ENCODE results near the gene PINLYP.
"Not testable (repeated sequence)": the region's sequence is repeated elsewhere in the genome, so short reads cannot be mapped to it uniquely, and the experiment has no call there.

Gene PINLYP

GRCh38 chr19:43584484-43584883, 8.9 kb downstream of the PINLYP start:
- DNase-seq: no peak

DNA sequence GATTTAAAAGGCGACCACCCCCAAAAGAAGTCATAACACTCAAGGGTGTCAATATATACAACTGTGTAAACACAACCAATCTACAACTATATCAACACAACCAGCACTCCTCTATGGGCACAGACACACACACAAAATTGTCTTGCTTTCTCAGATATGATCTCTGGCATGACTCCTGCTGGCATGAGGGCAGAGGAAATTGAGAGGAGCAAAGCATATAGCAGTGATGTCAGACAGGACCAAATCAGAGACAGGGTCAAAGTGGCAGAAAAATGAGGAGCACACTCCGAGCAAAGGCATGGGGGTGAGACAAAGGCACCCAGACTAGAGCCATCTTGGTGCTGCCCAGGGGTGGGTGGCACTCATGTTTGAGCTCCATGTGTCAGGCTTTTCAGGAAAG, 10.7 kb downstream of the PINLYP start:
- no peak for DNase-seq

DNA sequence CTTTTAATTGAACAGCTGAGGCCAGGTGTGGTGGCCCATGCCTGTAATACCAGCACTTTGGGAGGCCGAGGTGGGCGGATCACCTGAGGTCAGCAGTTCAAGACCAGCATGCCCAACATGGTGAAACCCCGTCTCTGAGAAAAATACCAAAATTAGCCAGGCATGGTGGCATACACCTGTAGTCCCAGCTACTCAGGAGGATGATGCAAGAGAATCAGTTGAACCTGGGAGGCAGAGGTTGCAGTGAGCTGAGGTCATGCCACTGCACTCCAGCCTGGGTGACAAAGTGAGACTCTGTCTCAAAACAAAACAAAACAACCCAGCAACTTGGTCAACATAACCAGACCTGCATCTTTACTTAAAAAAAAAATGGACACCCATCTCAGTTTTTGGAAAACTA, 11.4 kb downstream of the PINLYP start:
- not testable (repeated sequence) for DNase-seq

- DNase-seq: no peak
Observed at GRCh38 chr19:43589277-43589676, 13.7 kb downstream of the PINLYP start.

GRCh38 chr19:43589678-43590077, 14.1 kb downstream of the PINLYP start:
- no peak for DNase-seq

- no peak for DNase-seq
Observed at GRCh38 chr19:43591904-43592772, 16.5 kb downstream of the PINLYP start.

DNA sequence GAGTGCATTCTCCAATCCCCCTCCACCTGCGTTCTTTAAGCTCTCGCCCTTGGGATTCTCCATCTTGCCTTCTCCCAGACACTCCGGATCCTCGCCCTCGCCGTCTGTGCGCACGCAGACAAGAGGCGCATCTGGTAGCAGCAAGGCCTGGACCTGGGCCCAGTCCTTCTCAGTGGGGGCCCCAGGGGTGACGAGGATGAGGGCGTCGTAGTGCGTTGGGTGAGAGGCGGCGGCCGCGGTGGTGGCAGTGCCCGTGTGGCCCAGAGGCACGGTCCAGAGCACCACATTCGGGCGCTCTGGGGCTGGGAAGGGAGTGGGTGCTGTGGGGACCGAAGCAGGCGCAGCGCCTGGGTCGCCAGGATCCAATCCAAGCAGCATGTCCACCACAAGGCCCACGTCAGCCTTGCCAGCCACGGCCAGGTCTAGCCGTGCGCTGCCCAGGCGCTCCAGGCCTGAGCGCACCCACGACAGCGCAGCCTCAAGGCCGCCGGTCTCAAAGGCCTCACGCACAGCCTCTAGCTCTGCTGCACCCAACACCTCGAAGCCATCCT, 17.3 kb downstream of the PINLYP start:
- no peak for DNase-seq

GRCh38 chr19:43594081-43594697, 18.6 kb downstream of the PINLYP start:
- no peak for DNase-seq

GRCh38 chr19:43594710-43595604, 19.4 kb downstream of the PINLYP start:
- peak; percentile 87 for DNase-seq

- no peak for DNase-seq
Observed at GRCh38 chr19:43595605-43595998, 20.0 kb downstream of the PINLYP start.

GRCh38 chr19:43595999-43596841, 20.6 kb downstream of the PINLYP start, which contains the start of the genes IRGQ and ZNF576:
IRGQ (minus strand) TSS chr19:43596134; CDS start chr19:43595338, 796 bp downstream.
ZNF576 (plus strand) TSS chr19:43596595; CDS start chr19:43597109, 514 bp downstream.
- peak; percentile 100 for DNase-seq

DNA sequence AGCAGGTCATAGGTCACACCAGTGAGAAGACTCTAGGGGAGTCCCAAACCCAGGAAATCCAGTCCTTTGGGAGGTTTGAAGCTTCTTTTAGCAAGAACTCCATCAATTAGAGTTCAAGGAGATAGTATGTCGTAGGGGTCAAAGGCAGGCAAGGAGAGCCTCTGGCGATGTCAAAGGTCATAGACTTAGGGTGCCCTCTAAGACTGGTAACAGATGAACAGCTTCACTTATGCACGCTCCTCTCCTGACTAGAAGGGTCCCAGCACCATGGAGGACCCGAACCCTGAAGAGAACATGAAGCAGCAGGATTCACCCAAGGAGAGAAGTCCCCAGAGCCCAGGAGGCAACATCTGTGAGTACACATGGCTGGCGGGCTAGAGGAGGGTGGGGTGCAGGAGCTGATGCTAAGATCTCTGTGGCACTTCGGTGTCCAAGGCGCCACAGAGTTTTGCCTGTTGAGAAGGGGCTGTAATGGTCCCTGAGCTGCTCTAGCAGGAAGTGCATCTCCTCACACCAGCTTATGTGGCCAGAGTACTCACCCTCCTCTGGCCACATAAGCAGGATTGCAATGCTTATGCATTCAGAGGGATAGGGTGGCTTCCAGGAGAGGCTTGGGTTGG, 21.4 kb downstream of the PINLYP start:
- no peak for DNase-seq

GRCh38 chr19:43597876-43598275, 22.3 kb downstream of the PINLYP start:
- no peak for DNase-seq

DNA sequence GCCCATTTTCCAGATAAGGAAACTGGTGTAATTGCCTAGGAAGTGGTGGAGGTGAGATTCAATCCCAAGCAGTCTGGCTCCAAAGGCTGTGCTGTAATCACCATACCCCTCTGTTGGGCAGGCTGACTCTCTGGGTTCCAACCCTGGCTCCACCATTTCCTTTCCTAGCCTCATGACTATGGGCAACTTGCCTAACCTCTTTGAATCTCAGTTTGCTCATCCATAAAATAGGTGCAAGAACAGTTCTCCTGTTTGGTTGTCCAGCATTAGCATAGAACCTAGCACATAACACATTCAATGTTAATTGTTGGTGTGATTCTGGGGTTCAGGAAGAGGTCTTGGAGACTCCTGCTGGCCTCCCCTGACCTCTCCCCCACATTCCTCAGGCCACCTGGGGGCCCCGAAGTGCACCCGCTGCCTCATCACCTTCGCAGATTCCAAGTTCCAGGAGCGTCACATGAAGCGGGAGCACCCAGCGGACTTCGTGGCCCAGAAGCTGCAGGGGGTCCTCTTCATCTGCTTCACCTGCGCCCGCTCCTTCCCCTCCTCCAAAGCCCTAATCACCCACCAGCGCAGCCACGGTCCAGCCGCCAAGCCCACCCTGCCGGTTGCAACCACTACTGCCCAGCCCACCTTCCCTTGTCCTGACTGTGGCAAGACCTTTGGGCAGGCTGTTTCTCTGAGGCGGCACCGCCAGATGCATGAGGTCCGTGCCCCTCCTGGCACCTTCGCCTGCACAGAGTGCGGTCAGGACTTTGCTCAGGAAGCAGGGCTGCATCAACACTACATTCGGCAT, 23.0 kb downstream of the PINLYP start:
- DNase-seq: no peak

- no peak for DNase-seq
Observed at GRCh38 chr19:43599635-43600295, 24.2 kb downstream of the PINLYP start.

GRCh38 chr19:43600326-43600725, 24.7 kb downstream of the PINLYP start:
- not testable (repeated sequence) for DNase-seq

DNA sequence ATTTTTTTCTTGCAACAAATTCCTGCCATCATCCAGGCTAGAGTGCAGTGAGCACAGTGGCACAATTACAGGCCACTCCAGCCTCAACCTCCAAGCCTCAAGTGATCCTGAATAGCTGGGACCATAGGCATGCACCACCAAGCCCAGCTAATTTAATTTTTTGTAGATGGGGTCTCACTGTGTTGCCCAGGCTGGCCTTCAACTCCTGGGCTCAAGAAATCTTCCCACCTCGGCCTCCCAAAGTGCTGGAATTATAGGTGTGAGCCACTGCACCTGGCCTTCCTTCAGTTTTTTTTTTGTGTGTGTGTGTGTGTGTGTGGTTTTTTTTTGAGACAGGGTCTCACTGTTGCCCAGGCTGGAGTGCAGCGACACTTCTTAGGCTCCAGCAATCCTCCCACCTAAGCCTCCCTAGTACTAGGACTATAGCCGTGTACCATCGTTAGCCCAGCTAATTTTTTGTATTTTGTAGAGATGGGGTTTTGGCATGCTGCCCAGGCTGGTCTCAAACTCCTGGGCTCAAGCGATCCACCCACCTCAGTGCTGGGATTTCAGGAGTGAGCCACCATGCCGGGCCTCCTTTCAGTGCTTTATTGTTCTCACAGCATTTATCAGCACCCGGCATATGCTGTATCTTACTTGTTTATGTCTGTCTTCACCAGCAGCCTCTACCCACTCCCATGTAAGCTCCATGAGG, 30.4 kb downstream of the PINLYP start:
- no peak for DNase-seq

DNA sequence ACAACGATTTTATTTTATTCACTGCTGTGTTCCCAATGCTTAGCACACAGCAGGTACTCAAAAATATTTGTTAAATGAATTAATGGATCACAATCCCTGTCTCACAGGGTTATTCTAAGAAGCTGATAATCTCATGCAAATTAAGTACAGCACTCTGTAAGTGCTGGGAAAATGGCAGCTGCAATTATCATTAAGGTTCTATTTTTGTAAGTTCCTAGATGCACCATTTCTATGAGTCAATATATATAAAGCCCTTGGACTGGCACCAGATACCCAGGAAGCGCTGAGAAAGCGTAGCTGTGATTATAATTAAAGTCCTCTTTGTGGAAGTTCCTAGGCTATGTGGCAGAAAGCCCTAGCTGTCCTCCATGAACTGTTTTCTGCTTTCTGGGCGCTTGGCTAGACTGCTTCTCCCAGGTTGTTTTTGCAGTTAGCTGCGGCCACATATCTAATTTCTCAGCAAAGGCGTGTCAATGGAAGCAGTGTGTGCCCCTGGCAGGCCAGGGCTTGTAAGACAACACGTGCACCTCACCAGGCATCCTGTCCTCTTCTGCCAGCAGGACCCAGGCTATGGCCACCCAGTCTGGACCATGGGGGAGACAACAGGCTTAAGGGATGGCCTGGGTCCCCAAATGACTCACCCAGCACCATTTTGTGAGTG, 31.1 kb downstream of the PINLYP start:
- no peak for DNase-seq
